ENCODE data around the gene CDK5RAP3.

DNA sequence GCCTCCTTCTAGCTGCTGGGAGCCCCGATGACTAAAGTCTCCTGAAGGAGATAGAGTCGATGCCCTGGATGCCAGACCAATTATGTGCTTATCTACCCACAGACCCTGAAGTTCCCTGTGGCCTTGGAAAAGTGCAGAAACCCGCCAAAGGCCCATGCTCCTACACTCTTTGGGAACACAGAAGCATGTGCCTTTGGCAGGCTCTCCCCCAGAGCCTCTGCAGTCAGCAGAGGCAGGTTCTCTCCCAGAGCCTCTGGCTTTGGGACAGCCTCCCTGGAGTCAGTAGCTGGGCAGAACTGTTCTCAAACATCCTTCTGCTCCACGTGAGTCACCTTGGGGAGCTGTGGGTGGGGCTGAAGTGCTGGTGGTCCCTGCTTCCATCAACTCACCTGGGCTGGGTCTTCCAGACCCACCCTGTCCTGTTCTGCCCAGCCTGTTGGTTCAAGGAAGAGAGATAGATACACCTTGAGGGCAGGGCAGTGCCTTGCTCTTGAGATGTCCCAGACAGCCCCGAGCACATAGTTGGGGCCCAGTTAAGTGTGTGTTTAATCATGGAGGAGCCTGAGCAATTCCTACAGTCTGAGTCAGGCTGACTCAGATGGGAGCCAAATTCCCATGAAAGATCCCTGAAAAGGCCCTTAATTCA is 3.2 kb upstream of the CDK5RAP3 start:
- TF ChIP-seq EZH2 (IDR thresholded peaks at IDR 0.05) (no peak), POLR2AphosphoS5 (IDR thresholded peaks at IDR 0.05; ENCODE audit: borderline replicate concordance, low read depth, low read length) (no peak), FOXP2 (optimal IDR thresholded peaks at IDR 0.05; ENCODE audit: control extremely low read depth, extremely low read length, insufficient read depth) (no peak)

Data from SK-N-MC (cell line).